HEK293T (cell line): ENCODE results near the gene SPRY1.

ENCODE experiments used
- CTCF ChIA-PET: fragments of 350-600 bp; formaldehyde crosslinking; extraction: SDS; loops from one replicate; lab custom pipeline; 2021; ENCODE audit warnings: antibody characterized with exemption, inconsistent platforms; lab: Yijun Ruan, JAX
- POLR2A ChIA-PET: fragments of 350-600 bp; formaldehyde crosslinking; extraction: SDS; loops from one replicate; lab custom pipeline; 2020; ENCODE audit warnings: antibody characterized with exemption, inconsistent platforms; lab: Yijun Ruan, JAX
- DNase-seq: peaks from one replicate; pipeline ENCODE4 v3.0.0; 2012; ENCODE audit warnings: mixed read lengths; ENCODE audit errors: extremely low spot score
- ARNT ChIP-seq: fragments of 450-650 bp; IDR thresholded peaks from 2 replicates; pipeline ENCODE4 v1.6.1; 2017; ENCODE audit warnings: mild to moderate bottlenecking
- BHLHE40 ChIP-seq: fragments of 450-650 bp; IDR thresholded peaks from 2 replicates; pipeline ENCODE4 v1.6.1; 2016; ENCODE audit warnings: mild to moderate bottlenecking, moderate library complexity, borderline replicate concordance
- CTBP1 ChIP-seq: fragments of 450-650 bp; IDR thresholded peaks from 2 replicates; pipeline ENCODE4 v1.6.1; 2016; ENCODE audit warnings: borderline replicate concordance
- ELF4 ChIP-seq: fragments of 450-650 bp; IDR thresholded peaks from 2 replicates; pipeline ENCODE4 v1.6.1; 2017; ENCODE audit warnings: antibody characterized with exemption
- FOXA1 ChIP-seq: fragments of 450-650 bp; IDR thresholded peaks from 2 replicates; pipeline ENCODE4 v1.6.1; 2016; ENCODE audit warnings: mild to moderate bottlenecking
- FOXK2 ChIP-seq: fragments of 450-650 bp; IDR thresholded peaks from 2 replicates; pipeline ENCODE4 v1.6.1; 2016; ENCODE audit warnings: mild to moderate bottlenecking
- FOXM1 ChIP-seq: fragments of 450-650 bp; IDR thresholded peaks from 2 replicates; pipeline ENCODE4 v1.6.1; 2017; ENCODE audit warnings: mild to moderate bottlenecking, borderline replicate concordance
- HDGF ChIP-seq: fragments of 450-650 bp; IDR thresholded peaks from 2 replicates; pipeline ENCODE4 v1.6.1; 2017; ENCODE audit warnings: antibody characterized with exemption, borderline replicate concordance
- L3MBTL2 ChIP-seq: fragments of 450-650 bp; conservative IDR thresholded peaks from 2 replicates; pipeline ENCODE4 v1.6.1; 2016; ENCODE audit warnings: mild to moderate bottlenecking
- LEF1 ChIP-seq: fragments of 450-650 bp; IDR thresholded peaks from 2 replicates; pipeline ENCODE4 v1.6.1; 2017; ENCODE audit warnings: mild to moderate bottlenecking, borderline replicate concordance
- NFRKB ChIP-seq: fragments of 450-650 bp; IDR thresholded peaks from 2 replicates; pipeline ENCODE4 v1.6.1; 2016; ENCODE audit warnings: mild to moderate bottlenecking, moderate library complexity
- SP1 ChIP-seq: fragments of 450-650 bp; IDR thresholded peaks from 2 replicates; pipeline ENCODE4 v1.6.1; 2017
- SUZ12 ChIP-seq: fragments of 450-650 bp; IDR thresholded peaks from 2 replicates; pipeline ENCODE4 v1.6.1; 2016; ENCODE audit warnings: mild to moderate bottlenecking
- TARDBP ChIP-seq: fragments of 450-650 bp; IDR thresholded peaks from 2 replicates; pipeline ENCODE4 v1.6.1; 2016
- ZNF384 ChIP-seq: fragments of 450-650 bp; IDR thresholded peaks from 2 replicates; pipeline ENCODE4 v1.6.1; 2016
- TF ChIP-seq, protein P1 (sequence below): fragments of 450-650 bp; IDR thresholded peaks from 2 replicates; pipeline ENCODE4 v1.6.1; 2016

Gene SPRY1

DNA sequence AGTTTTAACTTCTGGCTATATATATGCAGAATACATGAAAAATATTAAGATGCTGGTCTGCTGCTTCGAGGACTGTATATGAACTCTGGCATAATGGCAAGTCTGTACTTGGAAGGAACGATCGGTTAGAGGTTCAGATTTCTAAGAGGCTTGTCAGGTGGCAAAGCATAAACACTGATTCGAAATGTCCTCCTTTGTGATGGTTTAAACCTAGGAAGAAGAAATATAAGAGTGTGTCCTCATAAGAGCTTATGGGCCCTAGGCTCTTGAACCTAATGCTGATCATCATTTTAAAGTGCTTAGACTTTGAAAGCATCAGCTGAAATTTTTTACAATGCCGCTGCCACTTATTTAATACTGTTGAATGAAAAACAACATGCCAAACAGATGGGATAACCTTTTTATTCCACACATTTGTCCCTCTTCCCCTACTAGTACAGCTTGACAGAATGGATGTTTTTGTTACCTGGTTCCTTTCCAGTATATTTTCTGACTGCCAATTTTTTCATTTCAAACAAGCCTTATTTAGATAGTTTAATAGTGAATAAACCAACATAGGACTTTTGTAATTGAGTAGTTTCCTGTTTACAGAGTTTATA is 8.8 kb downstream of the SPRY1 start:
- no peak for DNase-seq
- ChIA-PET CTCF (interaction anchor here (0.6 kb wide), 1 partner anchor 85 kb away, joined by 3 read pairs; no protein-coding TSS in a partner anchor), POLR2A (interaction anchor here (1.2 kb wide), 1 partner anchor 9 kb away, joined by 5 read pairs; the partner anchor contains the start of gene SPRY1)
- TF ChIP-seq HDGF: no peak
- no peak for TF ChIP-seq ARNT
- no peak for TF ChIP-seq SP1
- TF ChIP-seq BHLHE40: no peak
- TF ChIP-seq SUZ12: no peak
- TF ChIP-seq FOXA1: no peak
- TF ChIP-seq FOXM1: no peak
- TF ChIP-seq NFRKB: no peak
- no peak for TF ChIP-seq L3MBTL2
- no peak for TF ChIP-seq FOXK2
- no peak for TF ChIP-seq TARDBP
- TF ChIP-seq LEF1: no peak
- no peak for TF ChIP-seq ELF4
- no peak for TF ChIP-seq ZNF384
- no peak for TF ChIP-seq CTBP1

GRCh38 chr4:123406872-123407271 is 10.3 kb downstream of the SPRY1 start:
- DNase-seq: no peak
- ChIA-PET POLR2A (interaction anchor here (0.8 kb wide), 1 partner anchor 100 kb away, joined by 3 read pairs; no protein-coding TSS in a partner anchor), CTCF (no interaction called here)
- no peak for TF ChIP-seq ZNF384
- no peak for TF ChIP-seq FOXA1
- TF ChIP-seq CTBP1: no peak
- TF ChIP-seq FOXM1: no peak
- TF ChIP-seq SUZ12: no peak
- no peak for TF ChIP-seq HDGF
- TF ChIP-seq TARDBP: no peak
- no peak for TF ChIP-seq ARNT
- no peak for TF ChIP-seq L3MBTL2
- no peak for TF ChIP-seq FOXK2
- no peak for TF ChIP-seq LEF1
- TF ChIP-seq, protein P1, sequence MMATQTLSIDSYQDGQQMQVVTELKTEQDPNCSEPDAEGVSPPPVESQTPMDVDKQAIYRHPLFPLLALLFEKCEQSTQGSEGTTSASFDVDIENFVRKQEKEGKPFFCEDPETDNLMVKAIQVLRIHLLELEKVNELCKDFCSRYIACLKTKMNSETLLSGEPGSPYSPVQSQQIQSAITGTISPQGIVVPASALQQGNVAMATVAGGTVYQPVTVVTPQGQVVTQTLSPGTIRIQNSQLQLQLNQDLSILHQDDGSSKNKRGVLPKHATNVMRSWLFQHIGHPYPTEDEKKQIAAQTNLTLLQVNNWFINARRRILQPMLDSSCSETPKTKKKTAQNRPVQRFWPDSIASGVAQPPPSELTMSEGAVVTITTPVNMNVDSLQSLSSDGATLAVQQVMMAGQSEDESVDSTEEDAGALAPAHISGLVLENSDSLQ: no peak
- no peak for TF ChIP-seq SP1
- no peak for TF ChIP-seq NFRKB
- TF ChIP-seq BHLHE40: no peak
- TF ChIP-seq ELF4: no peak

DNA sequence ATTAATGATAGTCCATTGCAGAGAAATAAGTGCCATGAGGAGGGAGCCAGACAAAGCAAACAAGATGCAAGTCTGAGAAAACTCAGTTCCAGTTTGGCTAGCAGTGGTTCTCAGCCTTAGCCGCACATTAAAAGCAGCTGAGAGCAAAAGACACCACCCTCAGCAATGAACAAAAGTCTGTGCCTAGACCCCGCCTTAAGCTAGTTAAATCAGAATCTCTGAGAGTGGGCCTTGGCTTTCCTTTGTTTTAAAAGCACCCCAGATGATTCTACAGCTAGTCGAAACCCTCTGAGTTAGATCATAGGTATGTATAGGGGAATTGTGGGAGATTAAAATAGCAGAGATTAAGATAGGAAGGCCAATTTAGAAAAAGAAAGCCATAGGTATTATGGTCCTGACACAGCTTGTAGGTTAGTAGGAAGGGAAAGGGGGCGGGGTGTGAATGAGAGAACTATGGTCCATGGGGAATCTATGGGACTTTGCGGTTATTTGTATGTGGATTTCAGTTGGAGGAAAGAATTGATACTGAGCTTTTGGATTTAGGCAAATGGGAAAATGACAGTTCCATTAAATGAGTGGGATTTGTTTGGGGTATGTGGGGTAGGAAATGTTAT is 12.0 kb downstream of the SPRY1 start:
- TF ChIP-seq SP1: no peak
- TF ChIP-seq FOXK2: no peak
- no peak for DNase-seq
- POLR2A ChIA-PET: no interaction called here
- CTCF ChIA-PET: interaction anchor here (1.6 kb wide), 1 partner anchor 18 kb away, joined by 7 read pairs; no protein-coding TSS in a partner anchor

DNA sequence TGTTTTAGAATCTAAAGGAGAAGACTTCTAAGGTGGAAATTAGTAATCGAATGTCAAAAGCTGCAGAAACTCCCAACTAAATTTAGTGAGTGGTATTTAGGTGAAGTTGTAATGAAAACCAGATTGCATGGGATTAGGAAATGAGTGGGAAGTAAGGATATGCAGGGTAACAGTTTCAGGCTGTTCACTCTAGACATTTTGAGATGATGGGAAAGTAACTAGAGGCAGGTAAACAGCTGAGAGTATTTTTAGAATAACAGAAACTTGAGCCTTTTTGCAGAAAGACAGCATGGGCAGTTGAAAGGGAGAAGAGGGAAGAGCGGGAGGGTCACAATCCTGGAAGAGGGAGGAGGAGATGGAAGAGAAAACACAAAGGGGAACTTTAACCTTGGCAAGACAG is 12.7 kb downstream of the SPRY1 start:
- ChIA-PET POLR2A (interaction anchor here (0.7 kb wide), 1 partner anchor 178 kb away, joined by 3 read pairs; no protein-coding TSS in a partner anchor), CTCF (interaction anchor here (1.6 kb wide), 1 partner anchor 18 kb away, joined by 7 read pairs; no protein-coding TSS in a partner anchor)
- DNase-seq: no peak
- TF ChIP-seq FOXM1: no peak
- TF ChIP-seq FOXK2: no peak
- TF ChIP-seq SUZ12: no peak
- TF ChIP-seq, protein P1: no peak
- no peak for TF ChIP-seq TARDBP
- no peak for TF ChIP-seq CTBP1
- no peak for TF ChIP-seq BHLHE40
- TF ChIP-seq L3MBTL2: no peak
- TF ChIP-seq ZNF384: no peak
- no peak for TF ChIP-seq ARNT
- TF ChIP-seq ELF4: no peak
- TF ChIP-seq NFRKB: no peak

- ChIA-PET CTCF (interaction anchor here (0.6 to 0.7 kb wide), 2 partner anchors 99 to 210 kb away, joined by 3 to 4 read pairs; no protein-coding TSS in a partner anchor), POLR2A (no interaction called here)
- TF ChIP-seq TARDBP (no peak), NFRKB (no peak), FOXA1 (no peak), L3MBTL2 (no peak), FOXK2 (no peak)
- no peak for DNase-seq
Measured at GRCh38 chr4:123411514-123411913, 14.9 kb downstream of the SPRY1 start.

- DNase-seq: no peak
- ChIA-PET POLR2A (no interaction called here), CTCF (interaction anchor here (0.6 kb wide), 1 partner anchor 210 kb away, joined by 4 read pairs; no protein-coding TSS in a partner anchor)
- TF ChIP-seq SUZ12 (no peak), FOXK2 (no peak), L3MBTL2 (no peak), ARNT (no peak), BHLHE40 (no peak), FOXM1 (no peak), ZNF384 (no peak), NFRKB (no peak), TARDBP (no peak)
Measured at GRCh38 chr4:123412091-123412505, 15.5 kb downstream of the SPRY1 start.
